Left ventricle myocardium inferior (tissue), 1 donor: Measurements from ENCODE around the gene NAALADL2. TPM values are rescaled to one million over a fixed set of nuclear protein-coding genes. Genes with fewer than 3 reads are reported as not detected.

ENCODE experiments used
- DNase-seq: peaks from one replicate; pipeline ENCODE4 v3.0.0-alpha.2; 2020
- H3K27ac ChIP-seq: fragments of 200-600 bp; replicated peaks from 2 replicates; pipeline ENCODE4 v1.8.0; 2021
- H3K27me3 ChIP-seq: fragments of 200-600 bp; 2 replicates; pipeline ENCODE4 v1.8.0; 2021; ENCODE audit warnings: low read depth
- H3K36me3 ChIP-seq: fragments of 200-600 bp; 2 replicates; pipeline ENCODE4 v1.8.0; 2021
- H3K4me1 ChIP-seq: fragments of 200-600 bp; 2 replicates; pipeline ENCODE4 v1.8.0; 2021
- H3K4me3 ChIP-seq: fragments of 200-600 bp; 2 replicates; pipeline ENCODE4 v1.8.0; 2021; ENCODE audit warnings: mild to moderate bottlenecking, moderate library complexity
- H3K9me3 ChIP-seq: fragments of 200-600 bp; replicated peaks from 2 replicates; pipeline ENCODE4 v1.8.0; 2021
- CTCF ChIP-seq: fragments of 200-600 bp; IDR thresholded peaks from 2 replicates; pipeline ENCODE4 v1.8.0; 2021; ENCODE audit warnings: antibody characterized with exemption, mild to moderate bottlenecking, borderline replicate concordance
- intact Hi-C: fragments of 100-400 bp; cut with micrococcal nuclease; formaldehyde crosslinking; loops from one replicate; pipeline ENCODE4 v1.11.0; 2022
- total RNA-seq: library from RNA; stranded (reverse); fragmentation: NEBNext Ultra II Directional; extraction: Animal tissue kit (Norgen Biotek cat#: 25700); gene quantifications from one replicate; pipeline ENCODE4 v1.2.1, GENCODE V29; 2021
- donor health status: DM: no; HTN: yes; CAD: no; lungs with severe emphysema.

The NAALADL2 gene
- total RNA-seq, 1 donor from 2014 or later: 5.8 TPM

- Histone ChIP-seq H3K36me3 (no peaks in the 10 kb centered on the region), H3K9me3 (peaks cover 21% of the 10 kb centered on the region), H3K27ac (no peak overlapping the region), H3K4me3 (no peak overlapping the region), H3K27me3 (no peaks in the 10 kb centered on the region), H3K4me1 (no peaks in the 10 kb centered on the region)
- no peak for TF ChIP-seq CTCF
- intact Hi-C loops: no loop called here
- no peak for DNase-seq
These were observed 438.1 kb downstream of the NAALADL2 start for GRCh38 chr3:175297216-175297615.

GRCh38 chr3:175301741-175302140 is 442.6 kb downstream of the NAALADL2 start:
- H3K4me3 ChIP-seq: no peak overlapping the region
- H3K4me1 ChIP-seq: no peaks in the 10 kb centered on the region
- TF ChIP-seq CTCF: no peak
- H3K27me3 ChIP-seq: no peaks in the 10 kb centered on the region
- H3K36me3 ChIP-seq: no peaks in the 10 kb centered on the region
- DNase-seq: no peak
- intact Hi-C loops: no loop called here
- H3K27ac ChIP-seq: no peak overlapping the region
- H3K9me3 ChIP-seq: peaks cover 21% of the 10 kb centered on the region

- TF ChIP-seq CTCF: no peak
- intact Hi-C loops: no loop called here
- Histone ChIP-seq H3K4me3 (no peak overlapping the region), H3K36me3 (no peaks in the 10 kb centered on the region), H3K4me1 (peaks cover 4% of the 10 kb centered on the region), H3K27me3 (no peaks in the 10 kb centered on the region), H3K27ac (peak overlapping the region; percentile 44), H3K9me3 (peaks cover 11% of the 10 kb centered on the region)
- peak; percentile 19 for DNase-seq
These were observed 445.3 kb downstream of the NAALADL2 start for GRCh38 chr3:175304404-175304803.

GRCh38 chr3:175307642-175308041 is 448.5 kb downstream of the NAALADL2 start:
- peak overlapping the region; percentile 32 for H3K4me3 ChIP-seq
- TF ChIP-seq CTCF: no peak
- no peaks in the 10 kb centered on the region for H3K27me3 ChIP-seq

GRCh38 chr3:175308097-175308496 is 449.0 kb downstream of the NAALADL2 start:
- Histone ChIP-seq H3K4me3 (peak overlapping the region; percentile 32), H3K9me3 (no peaks in the 10 kb centered on the region), H3K36me3 (no peaks in the 10 kb centered on the region), H3K4me1 (peaks cover 4% of the 10 kb centered on the region), H3K27me3 (no peaks in the 10 kb centered on the region), H3K27ac (no peak overlapping the region)
- intact Hi-C loops: no loop called here
- no peak for DNase-seq
- no peak for TF ChIP-seq CTCF

More at GRCh38 chr3:175307642-175308041, 448.5 kb downstream of the NAALADL2 start:
- DNase-seq: no peak
- intact Hi-C loops: no loop called here
- Histone ChIP-seq H3K36me3 (no peaks in the 10 kb centered on the region), H3K27ac (no peak overlapping the region), H3K4me1 (peaks cover 4% of the 10 kb centered on the region), H3K9me3 (no peaks in the 10 kb centered on the region)

- Histone ChIP-seq H3K36me3 (no peaks in the 10 kb centered on the region), H3K9me3 (no peaks in the 10 kb centered on the region), H3K4me1 (peaks cover 4% of the 10 kb centered on the region), H3K27me3 (no peaks in the 10 kb centered on the region), H3K27ac (no peak overlapping the region), H3K4me3 (no peak overlapping the region)
- intact Hi-C loops: no loop called here
- no peak for TF ChIP-seq CTCF
- DNase-seq: no peak
These were observed 450.9 kb downstream of the NAALADL2 start for GRCh38 chr3:175310046-175310445.
